HepG2 (cell line): ENCODE measurements around the gene TWIST2. TPM values are rescaled to one million over a fixed set of nuclear protein-coding genes. Genes with fewer than 3 reads are reported as not detected.
A peak's percentile ranks its signal among the peaks of the same experiment; 100 is the strongest.

ENCODE experiments used
- ATAC-seq: fragments of 200-7000 bp; cut with Tn5 transposase; 3 replicates; pipeline ENCODE4 v1.9.1; 2020; ENCODE audit warnings: mild to moderate bottlenecking, moderate library complexity
- BruUV-seq: library from RNA; stranded (reverse); fragments of 400-500 nt; replicated peaks from 2 replicates; lab custom pipeline; 2021; lab: Mats Ljungman, UMichigan
- CTCF ChIA-PET: fragments of 300-600 bp; formaldehyde crosslinking; extraction: SDS; loops from one replicate; lab custom pipeline; 2021; ENCODE audit warnings: low total read pairs, inconsistent platforms, low intra/inter-chr PET ratio; lab: Yijun Ruan, JAX
- POLR2A ChIA-PET: fragments of 350-600 bp; sonication (Branson Sonifier 250); formaldehyde crosslinking; loops from one replicate; lab custom pipeline; 2020; ENCODE audit warnings: antibody characterized with exemption, inconsistent platforms; lab: Yijun Ruan, JAX
- DNase-seq: peaks from one replicate; pipeline ENCODE4 v3.0.0-alpha.2; 2015; ENCODE audit warnings: low spot score
- FAIRE-seq: peaks from 3 replicates; lab custom pipeline; 2011; peaks lifted over from hg19 to GRCh38; lab: Jason Lieb, UNC
- H2AFZ ChIP-seq: one replicate; pipeline ENCODE4 v1.6.1; 2011; ENCODE audit warnings: low read length, inconsistent platforms
- H3K27ac ChIP-seq: fragments of 300-600 bp; 3 replicates; pipeline ENCODE4 v1.8.0; 2011; ENCODE audit warnings: mixed run types, mild to moderate bottlenecking, mixed read lengths, low read length, inconsistent platforms; ENCODE audit not compliant: insufficient read depth; ENCODE audit errors: extremely low read length
- H3K27me3 ChIP-seq, 2 experiments: fragments of 200-600 bp in 1 of 2; 2 replicates in 1 of 2; 3 replicates in 1 of 2; pipeline versions ENCODE4 v1.6.0 to v1.8.0; 2011; ENCODE audit warnings: low read length in 2 of 2, mild to moderate bottlenecking in 2 of 2, moderate library complexity in 2 of 2, inconsistent platforms in 1 of 2; ENCODE audit not compliant: insufficient read depth in 2 of 2, control insufficient read depth in 1 of 2
- H3K36me3 ChIP-seq, 2 experiments: fragments of 200-600 bp in 1 of 2; replicated peaks in 1 of 2; 2 replicates in 1 of 2; 3 replicates in 1 of 2; pipeline versions ENCODE4 v1.5.1 to v1.8.0; 2011; ENCODE audit warnings: low read length in 2 of 2, inconsistent platforms in 1 of 2; ENCODE audit not compliant: insufficient read depth in 2 of 2, control insufficient read depth in 1 of 2
- H3K4me1 ChIP-seq: 2 replicates; pipeline ENCODE4 v1.5.1; 2012; ENCODE audit warnings: low read length, inconsistent platforms; ENCODE audit not compliant: insufficient read depth
- H3K4me2 ChIP-seq: 2 replicates; pipeline ENCODE4 v1.6.0; 2011; ENCODE audit warnings: low read depth, low read length, inconsistent platforms
- H3K4me3 ChIP-seq, 3 experiments: fragments of 200-600 bp in 1 of 3; sonication (generic), shearing (Covaris generic) in 1 of 3; replicated peaks in 1 of 3; 2 replicates each; pipeline ENCODE4 v1.5.1; 2011 to 2016; ENCODE audit warnings: low read length in 3 of 3, inconsistent platforms in 2 of 3, low read depth in 2 of 3, mild to moderate bottlenecking in 2 of 3, control low read depth in 1 of 3, mixed read lengths in 1 of 3; ENCODE audit not compliant: insufficient read depth in 1 of 3
- H3K79me2 ChIP-seq: one replicate; pipeline ENCODE4 v1.6.1; 2011; ENCODE audit warnings: low read length, inconsistent platforms; ENCODE audit not compliant: insufficient read depth
- H3K9ac ChIP-seq: 2 replicates; pipeline ENCODE4 v1.6.0; 2011; ENCODE audit warnings: mild to moderate bottlenecking, low read depth, low read length, inconsistent platforms; ENCODE audit not compliant: insufficient read depth
- H3K9me3 ChIP-seq: 2 replicates; pipeline ENCODE4 v1.5.1; 2012; ENCODE audit warnings: mild to moderate bottlenecking, low read length
- H4K20me1 ChIP-seq: 2 replicates; pipeline ENCODE4 v1.6.0; 2011; ENCODE audit warnings: inconsistent platforms, mild to moderate bottlenecking, low read length, moderate library complexity; ENCODE audit not compliant: insufficient read depth
- ATF2 ChIP-seq: sonication (generic); formaldehyde crosslinking; IDR thresholded peaks from 2 replicates; pipeline ENCODE4 v1.4.0; 2020; ENCODE audit warnings: missing genetic modification reagents
- CTCF ChIP-seq: sonication (generic); formaldehyde crosslinking; IDR thresholded peaks from 2 replicates; pipeline ENCODE4 v1.5.0; 2020; ENCODE audit warnings: mild to moderate bottlenecking, missing genetic modification reagents, moderate library complexity
- FOXJ3 ChIP-seq: sonication (generic); formaldehyde crosslinking; IDR thresholded peaks from 2 replicates; pipeline ENCODE4 v1.4.0; 2020; ENCODE audit warnings: missing genetic modification reagents, mild to moderate bottlenecking, borderline replicate concordance
- HINFP ChIP-seq: sonication (generic); formaldehyde crosslinking; IDR thresholded peaks from 2 replicates; pipeline ENCODE4 v1.4.0; 2020; ENCODE audit warnings: low read depth, mild to moderate bottlenecking, missing genetic modification reagents
- KAT8 ChIP-seq: IDR thresholded peaks from 2 replicates; pipeline ENCODE4 v1.6.1; 2016; ENCODE audit warnings: missing genetic modification reagents, missing compliant biosample characterization
- MAFF ChIP-seq: IDR thresholded peaks from 2 replicates; pipeline ENCODE4 v1.6.1; 2011; ENCODE audit warnings: low read depth, low read length, improper control_type of control experiment
- MAFK ChIP-seq, 2 experiments: IDR thresholded peaks in 1 of 2; conservative IDR thresholded peaks in 1 of 2; 2 replicates each; pipeline ENCODE4 v1.6.1; 2011; ENCODE audit warnings: improper control_type of control experiment in 2 of 2, low read length in 2 of 2
- MXD1 ChIP-seq: sonication (generic); formaldehyde crosslinking; IDR thresholded peaks from 2 replicates; pipeline ENCODE4 v1.4.0; 2020; ENCODE audit warnings: mild to moderate bottlenecking, missing genetic modification reagents
- TCF7 ChIP-seq: sonication (generic); IDR thresholded peaks from 2 replicates; pipeline ENCODE4 v1.6.1; 2016; ENCODE audit warnings: antibody characterized with exemption, low read depth
- ZNF430 ChIP-seq: sonication (generic); formaldehyde crosslinking; IDR thresholded peaks from 2 replicates; pipeline ENCODE4 v1.9.0; 2021; ENCODE audit warnings: mild to moderate bottlenecking, missing genetic modification reagents
- ZNF564 ChIP-seq: sonication (generic); formaldehyde crosslinking; IDR thresholded peaks from 2 replicates; pipeline ENCODE4 v1.8.1; 2023; ENCODE audit warnings: mild to moderate bottlenecking, missing genetic modification reagents
- ZNF609 ChIP-seq: sonication (generic); formaldehyde crosslinking; IDR thresholded peaks from 2 replicates; pipeline ENCODE4 v1.4.0; 2020; ENCODE audit warnings: mild to moderate bottlenecking, missing genetic modification reagents, borderline replicate concordance
- ZNF720 ChIP-seq: sonication (generic); formaldehyde crosslinking; IDR thresholded peaks from 2 replicates; pipeline ENCODE4 v1.4.0; 2020; ENCODE audit warnings: missing genetic modification reagents
- ZNF879 ChIP-seq: sonication (generic); formaldehyde crosslinking; IDR thresholded peaks from 2 replicates; pipeline ENCODE4 v1.8.1; 2023; ENCODE audit warnings: missing genetic modification reagents
- ZSCAN25 ChIP-seq: sonication (generic); formaldehyde crosslinking; IDR thresholded peaks from 2 replicates; pipeline ENCODE4 v1.8.0; 2022; ENCODE audit warnings: mild to moderate bottlenecking, missing genetic modification reagents
- WGBS: methylation state at CpG from one replicate; pipeline ENCODE4 v1.1.6; 2017; ENCODE audit warnings: low lambda C conversion rate; 5-methylcytosine and 5-hydroxymethylcytosine counted together
- in situ Hi-C: cut with HindIII; loops from 2 replicates; pipeline ENCODE4 v1.10.0; 2017; ENCODE audit warnings: low pct_unique_long_range_greater_than_20kb; ENCODE audit not compliant: extremely low pct_ligation_motif_present
- intact Hi-C: fragments of 100-400 bp; cut with micrococcal nuclease; formaldehyde crosslinking; loops from one replicate; pipeline ENCODE4 v1.10.0; 2022; ENCODE audit not compliant: unreplicated experiment
- polyA plus RNA-seq, 8 experiments: library from polyadenylated mRNA; depleted of rRNA in 3 of 8; stranded (reverse) in 7 of 8; unstranded in 1 of 8; fragments of >200 nt; fragmentation: Illumina TruSeq in 4 of 8; extraction: Trizol in 4 of 8; gene quantifications; 2 replicates each; pipeline versions ENCODE4 v1.2.1 to v1.2.3, GENCODE V29; 2011 to 2016; ENCODE audit warnings: low read depth in 4 of 8, missing spikeins in 1 of 8, mixed read lengths in 1 of 8; ENCODE audit not compliant: insufficient read depth in 1 of 8
- total RNA-seq, 5 experiments: library from RNA; depleted of rRNA; stranded (reverse); fragments of >200 nt; fragmentation: Illumina TruSeq; extraction: Trizol; gene quantifications; 2 replicates each; pipeline ENCODE4 v1.2.3, GENCODE V29; 2016; ENCODE audit warnings: low read depth in 1 of 5

TWIST2 gene
- total and polyA plus RNA-seq, 2 of the 13 experiments (the other 11 are each of a cell fraction or from before 2014, with no cell fraction given): 0.08 to 0.11 TPM

- Histone ChIP-seq H3K79me2 (no peaks in the 10 kb centered on the region), H3K4me1 (no peaks in the 10 kb centered on the region), H3K27me3 (peaks cover 0 to 21% of the 10 kb centered on the region in 2 experiments; a peak in 3 of 5 replicates), H3K4me3 (no peak overlapping the region), H2AFZ (no peak overlapping the region), H3K27ac (no peak overlapping the region), H3K4me2 (no peak overlapping the region), H4K20me1 (no peaks in the 10 kb centered on the region), H3K36me3 (no peaks in the 10 kb centered on the region), H3K9me3 (no peaks in the 10 kb centered on the region), H3K9ac (no peak overlapping the region)
- DNase-seq (no peak), ATAC-seq (no peak), FAIRE-seq (no peak)
- intact Hi-C loops (no loop called here), in situ Hi-C loops (no loop called here)
- POLR2A ChIA-PET: no interaction called here
- no TSS peak for BruUV-seq
- CTCF ChIA-PET: no interaction called here
- 7% methylated on average over 1 of the region's 1 CpG for WGBS
- no peak for TF ChIP-seq ATF2 (CRISPR knock-in tag)
- TF ChIP-seq KAT8 (CRISPR knock-in tag): no peak
- TF ChIP-seq ZNF720: no peak
- TF ChIP-seq ZNF430: no peak
- TF ChIP-seq MAFK (conservative IDR thresholded peaks at IDR 0.05 in 1 of 2, IDR thresholded peaks at IDR 0.05 in 1 of 2; ENCODE audit: low read length in 2 of 2): peak; percentile 71 to 84; a peak in 3 of 4 replicates
- no peak for TF ChIP-seq ZNF879
- TF ChIP-seq TCF7: no peak
- TF ChIP-seq MAFF: peak; percentile 76
- no peak for TF ChIP-seq ZNF609 (CRISPR knock-in tag)
- TF ChIP-seq ZSCAN25: no peak
- TF ChIP-seq ZNF564 (CRISPR knock-in tag): no peak
- no peak for TF ChIP-seq MXD1 (CRISPR knock-in tag)
- TF ChIP-seq HINFP (CRISPR knock-in tag): no peak
- TF ChIP-seq FOXJ3 (CRISPR knock-in tag): no peak
- TF ChIP-seq CTCF (CRISPR knock-in tag): no peak
These were observed 24.9 kb upstream of the TWIST2 start for GRCh38 chr2:238822955-238823354.
